HEK293T (cell line): ENCODE results near the gene SCGB3A2.

Experiments
- ARNT ChIP-seq: fragments of 450-650 bp; IDR thresholded peaks from 2 replicates; pipeline ENCODE4 v1.6.1; 2017; ENCODE audit warnings: mild to moderate bottlenecking
- BHLHE40 ChIP-seq: fragments of 450-650 bp; IDR thresholded peaks from 2 replicates; pipeline ENCODE4 v1.6.1; 2016; ENCODE audit warnings: mild to moderate bottlenecking, moderate library complexity, borderline replicate concordance
- FOXM1 ChIP-seq: fragments of 450-650 bp; IDR thresholded peaks from 2 replicates; pipeline ENCODE4 v1.6.1; 2017; ENCODE audit warnings: mild to moderate bottlenecking, borderline replicate concordance
- SP1 ChIP-seq: fragments of 450-650 bp; IDR thresholded peaks from 2 replicates; pipeline ENCODE4 v1.6.1; 2017
- TARDBP ChIP-seq: fragments of 450-650 bp; IDR thresholded peaks from 2 replicates; pipeline ENCODE4 v1.6.1; 2016

DNA sequence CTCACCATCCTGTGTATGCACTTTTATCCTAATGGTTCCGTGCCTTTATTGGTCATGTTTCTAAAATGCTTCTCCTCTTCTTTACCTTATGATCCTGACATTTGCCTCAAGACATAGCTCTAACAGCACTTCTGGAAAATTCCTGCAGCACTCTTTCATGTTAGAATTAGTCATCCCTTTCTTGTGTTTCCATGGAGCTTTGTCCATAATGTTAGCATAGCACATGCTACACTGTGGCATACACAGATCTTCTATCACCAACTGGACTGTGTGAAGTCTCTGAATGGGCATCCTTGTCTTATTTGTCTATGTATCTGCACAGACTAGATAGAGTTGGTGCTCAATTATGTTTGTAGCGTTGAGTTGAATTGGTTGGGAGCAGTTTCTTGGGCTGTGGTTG is 2.0 kb downstream of the SCGB3A2 start:
- no peak for TF ChIP-seq FOXM1
- TF ChIP-seq SP1, result no peak
- TF ChIP-seq ARNT, result no peak
- no peak for TF ChIP-seq BHLHE40
- TF ChIP-seq TARDBP, result no peak
